ENCODE results near the gene RIOK2.

GRCh38 chr5:97111616-97112015, 71.4 kb downstream of the RIOK2 start:
- TF ChIP-seq, protein P1, sequence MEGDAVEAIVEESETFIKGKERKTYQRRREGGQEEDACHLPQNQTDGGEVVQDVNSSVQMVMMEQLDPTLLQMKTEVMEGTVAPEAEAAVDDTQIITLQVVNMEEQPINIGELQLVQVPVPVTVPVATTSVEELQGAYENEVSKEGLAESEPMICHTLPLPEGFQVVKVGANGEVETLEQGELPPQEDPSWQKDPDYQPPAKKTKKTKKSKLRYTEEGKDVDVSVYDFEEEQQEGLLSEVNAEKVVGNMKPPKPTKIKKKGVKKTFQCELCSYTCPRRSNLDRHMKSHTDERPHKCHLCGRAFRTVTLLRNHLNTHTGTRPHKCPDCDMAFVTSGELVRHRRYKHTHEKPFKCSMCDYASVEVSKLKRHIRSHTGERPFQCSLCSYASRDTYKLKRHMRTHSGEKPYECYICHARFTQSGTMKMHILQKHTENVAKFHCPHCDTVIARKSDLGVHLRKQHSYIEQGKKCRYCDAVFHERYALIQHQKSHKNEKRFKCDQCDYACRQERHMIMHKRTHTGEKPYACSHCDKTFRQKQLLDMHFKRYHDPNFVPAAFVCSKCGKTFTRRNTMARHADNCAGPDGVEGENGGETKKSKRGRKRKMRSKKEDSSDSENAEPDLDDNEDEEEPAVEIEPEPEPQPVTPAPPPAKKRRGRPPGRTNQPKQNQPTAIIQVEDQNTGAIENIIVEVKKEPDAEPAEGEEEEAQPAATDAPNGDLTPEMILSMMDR (IDR thresholded peaks at IDR 0.05) = no peak
- no peak for TF ChIP-seq POLR2A (IDR thresholded peaks at IDR 0.05)
